PC-3 (cell line): ENCODE measurements around the gene PLEKHG2.

Experiments used
- EZH2 ChIP-seq: fragments of 300-600 bp; sonication (generic); IDR thresholded peaks from one replicate; pipeline ENCODE4 v1.6.1; 2017; ENCODE audit warnings: antibody characterized with exemption, mild to moderate bottlenecking, low read length; ENCODE audit not compliant: unreplicated experiment
- EZH2phosphoT487 ChIP-seq: fragments of 300-600 bp; sonication (generic); IDR thresholded peaks from 2 replicates; pipeline ENCODE4 v1.6.1; 2018; ENCODE audit warnings: mild to moderate bottlenecking, antibody characterized with exemption, low read length, borderline replicate concordance
- TF ChIP-seq, protein P1 (sequence below): fragments of 300-600 bp; sonication (generic); conservative IDR thresholded peaks from 2 replicates; pipeline ENCODE4 v1.5.1; 2017; ENCODE audit warnings: antibody characterized with exemption, low read depth, mild to moderate bottlenecking, low read length

DNA sequence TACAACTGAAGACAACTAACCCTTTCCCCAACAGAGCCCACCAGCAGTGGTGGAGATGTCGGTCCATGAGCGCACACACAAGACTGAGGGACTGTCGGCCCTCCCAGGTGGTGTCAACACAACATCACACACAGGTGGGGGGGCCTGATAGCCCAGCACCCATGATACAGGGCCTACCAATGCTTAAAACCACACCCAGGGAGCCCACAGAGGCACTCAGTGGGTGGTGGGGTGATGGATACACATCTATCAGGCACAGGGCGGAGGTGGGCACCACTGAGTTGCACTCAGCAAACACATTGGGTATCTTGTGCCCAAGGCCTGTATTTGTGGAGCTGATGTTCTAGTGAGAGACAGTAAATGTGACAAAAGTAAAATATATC, 12.8 kb upstream of the PLEKHG2 start:
- TF ChIP-seq, protein P1, sequence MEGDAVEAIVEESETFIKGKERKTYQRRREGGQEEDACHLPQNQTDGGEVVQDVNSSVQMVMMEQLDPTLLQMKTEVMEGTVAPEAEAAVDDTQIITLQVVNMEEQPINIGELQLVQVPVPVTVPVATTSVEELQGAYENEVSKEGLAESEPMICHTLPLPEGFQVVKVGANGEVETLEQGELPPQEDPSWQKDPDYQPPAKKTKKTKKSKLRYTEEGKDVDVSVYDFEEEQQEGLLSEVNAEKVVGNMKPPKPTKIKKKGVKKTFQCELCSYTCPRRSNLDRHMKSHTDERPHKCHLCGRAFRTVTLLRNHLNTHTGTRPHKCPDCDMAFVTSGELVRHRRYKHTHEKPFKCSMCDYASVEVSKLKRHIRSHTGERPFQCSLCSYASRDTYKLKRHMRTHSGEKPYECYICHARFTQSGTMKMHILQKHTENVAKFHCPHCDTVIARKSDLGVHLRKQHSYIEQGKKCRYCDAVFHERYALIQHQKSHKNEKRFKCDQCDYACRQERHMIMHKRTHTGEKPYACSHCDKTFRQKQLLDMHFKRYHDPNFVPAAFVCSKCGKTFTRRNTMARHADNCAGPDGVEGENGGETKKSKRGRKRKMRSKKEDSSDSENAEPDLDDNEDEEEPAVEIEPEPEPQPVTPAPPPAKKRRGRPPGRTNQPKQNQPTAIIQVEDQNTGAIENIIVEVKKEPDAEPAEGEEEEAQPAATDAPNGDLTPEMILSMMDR: no peak
- TF ChIP-seq EZH2: no peak
- TF ChIP-seq EZH2phosphoT487: no peak
